H1 (cell line): ENCODE data around the gene ASS1. TPM values are rescaled to one million over a fixed set of nuclear protein-coding genes. Genes with fewer than 3 reads are reported as not detected.

Experiments
- CTCF ChIA-PET: fragments of 300-600 bp; sonication (Branson Sonifier 250); formaldehyde crosslinking; loops from one replicate; lab custom pipeline; 2021; ENCODE audit not compliant: partially characterized antibody; lab: Charles Lee
- POLR2A ChIA-PET: fragments of 300-600 bp; sonication (Branson Sonifier 250); formaldehyde crosslinking; loops from one replicate; lab custom pipeline; 2021; ENCODE audit warnings: inconsistent platforms; ENCODE audit not compliant: partially characterized antibody; lab: Charles Lee
- DNase-seq, 2 experiments: peaks; one replicate each; pipeline versions ENCODE4 v3.0.0 to v3.0.0-alpha.2; 2010 to 2022; ENCODE audit warnings: low spot score in 2 of 2, low read depth in 1 of 2, mixed read lengths in 1 of 2
- FAIRE-seq: peaks from 2 replicates; lab custom pipeline; 2011; peaks lifted over from hg19 to GRCh38; lab: Jason Lieb, UNC
- H2AFZ ChIP-seq: 2 replicates; pipeline ENCODE4 v1.8.1; 2012; ENCODE audit warnings: low read length, inconsistent platforms
- H2AK5ac ChIP-seq: 2 replicates; pipeline ENCODE4 v1.6.1; 2013; ENCODE audit warnings: low read depth, low read length
- H2BK120ac ChIP-seq: replicated peaks from 2 replicates; pipeline ENCODE3; 2013; ENCODE audit warnings: low read depth, low read length, inconsistent platforms
- H2BK12ac ChIP-seq: 2 replicates; pipeline ENCODE4 v1.6.1; 2013; ENCODE audit warnings: low read depth, low read length
- H2BK15ac ChIP-seq: 2 replicates; pipeline ENCODE4 v1.6.1; 2013; ENCODE audit warnings: low read length
- H2BK20ac ChIP-seq: 2 replicates; pipeline ENCODE4 v1.6.1; 2013; ENCODE audit warnings: low read length
- H2BK5ac ChIP-seq: 2 replicates; pipeline ENCODE4 v1.6.1; 2013; ENCODE audit warnings: low read depth, low read length
- H3K14ac ChIP-seq: 2 replicates; pipeline ENCODE4 v1.6.1; 2013; ENCODE audit warnings: inconsistent platforms; ENCODE audit not compliant: insufficient read length
- H3K18ac ChIP-seq: 2 replicates; pipeline ENCODE4 v1.6.1; 2013; ENCODE audit warnings: low read length; ENCODE audit errors: extremely low read depth
- H3K23ac ChIP-seq: 2 replicates; pipeline ENCODE4 v1.6.1; 2013; ENCODE audit warnings: inconsistent platforms; ENCODE audit not compliant: insufficient read length
- H3K23me2 ChIP-seq: 2 replicates; pipeline ENCODE4 v1.6.1; 2013; ENCODE audit warnings: low read depth, low read length
- H3K27ac ChIP-seq: 2 replicates; pipeline ENCODE4 v1.6.1; 2011; ENCODE audit warnings: low read depth, low read length, inconsistent platforms
- H3K27me3 ChIP-seq, 4 experiments: replicated peaks in 1 of 4; 1 replicate in 1 of 4; 2 replicates in 3 of 4; pipeline versions ENCODE4 v1.6.1 to v1.8.1; 2011 to 2013; ENCODE audit warnings: low read length in 3 of 4, mild to moderate bottlenecking in 3 of 4, inconsistent platforms in 2 of 4, mixed read lengths in 2 of 4, moderate library complexity in 1 of 4; ENCODE audit not compliant: control insufficient read depth in 3 of 4, insufficient read depth in 3 of 4; ENCODE audit errors: extremely low read depth in 1 of 4
- H3K36me3 ChIP-seq, 4 experiments: 2 replicates each; pipeline versions ENCODE4 v1.6.1 to v1.8.1; 2011 to 2013; ENCODE audit warnings: mild to moderate bottlenecking in 4 of 4, low read length in 3 of 4, moderate library complexity in 2 of 4, control low read depth in 1 of 4, inconsistent platforms in 1 of 4; ENCODE audit not compliant: insufficient read depth in 4 of 4, control insufficient read depth in 2 of 4
- H3K4ac ChIP-seq: replicated peaks from 2 replicates; pipeline ENCODE3; 2013; ENCODE audit warnings: low read length, low read depth, mixed read lengths, inconsistent platforms; ENCODE audit not compliant: insufficient read length
- H3K4me1 ChIP-seq, 4 experiments: replicated peaks in 1 of 4; 1 replicate in 1 of 4; 2 replicates in 3 of 4; pipeline versions ENCODE4 v1.6.1 to v1.8.1; 2011 to 2013; ENCODE audit warnings: low read length in 3 of 4, inconsistent platforms in 2 of 4, mixed read lengths in 1 of 4; ENCODE audit not compliant: insufficient read depth in 4 of 4, control insufficient read depth in 3 of 4
- H3K4me2 ChIP-seq, 2 experiments: 2 replicates each; pipeline versions ENCODE4 v1.6.1 to v1.8.1; 2011 to 2013; ENCODE audit warnings: low read depth in 2 of 2, low read length in 2 of 2, control low read depth in 1 of 2, inconsistent platforms in 1 of 2, mild to moderate bottlenecking in 1 of 2; ENCODE audit not compliant: insufficient read depth in 1 of 2
- H3K4me3 ChIP-seq, 4 experiments: fragments of 200-600, 300-600 bp in 1 of 4; sonication (generic), shearing (Covaris generic), sonication (Bioruptor Twin) in 1 of 4; 2 replicates each; pipeline versions ENCODE4 v1.5.1 to v1.8.1; 2011 to 2016; ENCODE audit warnings: low read length in 4 of 4, low read depth in 3 of 4, control low read depth in 2 of 4, inconsistent platforms in 2 of 4, mild to moderate bottlenecking in 2 of 4, mixed read lengths in 1 of 4, moderate library complexity in 1 of 4; ENCODE audit not compliant: insufficient read depth in 2 of 4; ENCODE audit errors: extremely low read depth in 1 of 4
- H3K56ac ChIP-seq: replicated peaks from 2 replicates; pipeline ENCODE3; 2013; ENCODE audit warnings: low read depth, mild to moderate bottlenecking, mixed read lengths, low read length, inconsistent platforms; ENCODE audit not compliant: insufficient read length
- H3K79me1 ChIP-seq: 2 replicates; pipeline ENCODE4 v1.6.1; 2013; ENCODE audit warnings: low read depth, low read length, control low read depth
- H3K79me2 ChIP-seq, 2 experiments: 2 replicates each; pipeline versions ENCODE4 v1.6.1 to v1.8.1; 2012 to 2013; ENCODE audit warnings: low read length in 2 of 2, mild to moderate bottlenecking in 2 of 2, inconsistent platforms in 1 of 2; ENCODE audit not compliant: insufficient read depth in 2 of 2, control insufficient read depth in 1 of 2
- H3K9ac ChIP-seq, 4 experiments: replicated peaks in 1 of 4; 1 replicate in 1 of 4; 2 replicates in 3 of 4; pipeline versions ENCODE4 v1.6.1 to v1.8.1; 2011 to 2013; ENCODE audit warnings: low read depth in 3 of 4, low read length in 3 of 4, control low read depth in 2 of 4, mild to moderate bottlenecking in 2 of 4, moderate library complexity in 2 of 4, inconsistent platforms in 1 of 4; ENCODE audit errors: extremely low read depth in 1 of 4
- H3K9me3 ChIP-seq, 2 experiments: 2 replicates each; pipeline versions ENCODE4 v1.6.1 to v1.8.1; 2012 to 2013; ENCODE audit warnings: mild to moderate bottlenecking in 2 of 2, moderate library complexity in 2 of 2, control low read depth in 1 of 2, inconsistent platforms in 1 of 2, low read depth in 1 of 2, low read length in 1 of 2, mixed read lengths in 1 of 2; ENCODE audit not compliant: insufficient read depth in 2 of 2
- H4K20me1 ChIP-seq, 2 experiments: replicated peaks in 1 of 2; 2 replicates each; pipeline versions ENCODE3 to v1.8.1; 2011 to 2013; ENCODE audit warnings: inconsistent platforms in 2 of 2, low read length in 2 of 2, mild to moderate bottlenecking in 1 of 2; ENCODE audit not compliant: insufficient read depth in 2 of 2, control insufficient read depth in 1 of 2
- H4K5ac ChIP-seq: 2 replicates; pipeline ENCODE4 v1.6.1; 2013; ENCODE audit warnings: low read length, low read depth, mixed read lengths, inconsistent platforms; ENCODE audit not compliant: insufficient read length
- H4K8ac ChIP-seq: 2 replicates; pipeline ENCODE4 v1.8.0; 2013; ENCODE audit warnings: mild to moderate bottlenecking, moderate library complexity, low read length, inconsistent platforms; ENCODE audit not compliant: insufficient read depth; ENCODE audit errors: extremely low read depth
- H4K91ac ChIP-seq: replicated peaks from 2 replicates; pipeline ENCODE3; 2013; ENCODE audit warnings: low read length, mixed read lengths, inconsistent platforms; ENCODE audit not compliant: insufficient read length
- EGR1 ChIP-seq: IDR thresholded peaks from 2 replicates; pipeline ENCODE4 v1.6.1; 2011; ENCODE audit warnings: low read depth, low read length, borderline replicate concordance
- EP300 ChIP-seq, 2 experiments: IDR thresholded peaks; 1 replicate in 1 of 2; 2 replicates in 1 of 2; pipeline ENCODE4 v1.6.1; 2011 to 2012; ENCODE audit warnings: low read depth in 2 of 2, low read length in 2 of 2, mild to moderate bottlenecking in 2 of 2, borderline replicate concordance in 1 of 2, inconsistent platforms in 1 of 2, moderate library complexity in 1 of 2
- HDAC6 ChIP-seq: IDR thresholded peaks from one replicate; pipeline ENCODE4 v1.7.1; 2012; ENCODE audit warnings: low read depth, mild to moderate bottlenecking, inconsistent platforms, low read length, moderate library complexity
- MAFK ChIP-seq: IDR thresholded peaks from 2 replicates; pipeline ENCODE4 v1.6.1; 2012; ENCODE audit warnings: low read depth, mild to moderate bottlenecking, improper control_type of control experiment, low read length
- RAD21 ChIP-seq, 2 experiments: IDR thresholded peaks in 1 of 2; conservative IDR thresholded peaks in 1 of 2; 2 replicates each; pipeline ENCODE4 v1.6.1; 2011; ENCODE audit warnings: low read depth in 2 of 2, low read length in 2 of 2, improper control_type of control experiment in 1 of 2, inconsistent platforms in 1 of 2, mild to moderate bottlenecking in 1 of 2, moderate library complexity in 1 of 2
- WGBS, 2 experiments: shearing (Covaris generic) in 1 of 2; methylation state at CpG; one replicate each; pipeline versions ENCODE4 v1.1.6 to v1.1.7; 2013 to 2015; ENCODE audit warnings: low lambda C conversion rate in 2 of 2, mixed read lengths in 2 of 2, inconsistent platforms in 1 of 2, low coverage in 1 of 2, missing lambda C conversion rate in 1 of 2; ENCODE audit not compliant: insufficient replicate concordance in 2 of 2, insufficient coverage in 1 of 2, insufficient read length in 1 of 2; ENCODE audit errors: extremely low coverage in 1 of 2, missing lambda C conversion rate in 1 of 2; 5-methylcytosine and 5-hydroxymethylcytosine counted together
- polyA plus RNA-seq, 7 experiments: library from polyadenylated mRNA; depleted of rRNA in 3 of 7; stranded (reverse) in 5 of 7; unstranded in 2 of 7; fragments of >200 nt in 5 of 7; fragments of 200-250 nt in 2 of 7; gene quantifications; 1 replicate in 5 of 7; 2 replicates in 1 of 7; 4 replicates in 1 of 7; pipeline versions ENCODE4 v1.2.1 to v1.2.3, GENCODE V29; 2011 to 2013; ENCODE audit warnings: missing spikeins in 2 of 7, mixed read lengths in 2 of 7
- total RNA-seq: library from RNA; stranded (reverse); fragmentation: NEBNext Ultra II Directional; extraction: Animal tissue kit (Norgen Biotek cat#: 25700); gene quantifications from 2 replicates; pipeline ENCODE4 v1.2.1, GENCODE V29; 2021
- TF ChIP-seq, protein P1 (sequence below): IDR thresholded peaks from 2 replicates; pipeline ENCODE4 v1.6.1; 2012; ENCODE audit warnings: inconsistent platforms

Gene ASS1
- total and polyA plus RNA-seq, 2 of the 8 experiments (the other 6 are each of a cell fraction or from before 2014, with no cell fraction given): 108 to 296 TPM

DNA sequence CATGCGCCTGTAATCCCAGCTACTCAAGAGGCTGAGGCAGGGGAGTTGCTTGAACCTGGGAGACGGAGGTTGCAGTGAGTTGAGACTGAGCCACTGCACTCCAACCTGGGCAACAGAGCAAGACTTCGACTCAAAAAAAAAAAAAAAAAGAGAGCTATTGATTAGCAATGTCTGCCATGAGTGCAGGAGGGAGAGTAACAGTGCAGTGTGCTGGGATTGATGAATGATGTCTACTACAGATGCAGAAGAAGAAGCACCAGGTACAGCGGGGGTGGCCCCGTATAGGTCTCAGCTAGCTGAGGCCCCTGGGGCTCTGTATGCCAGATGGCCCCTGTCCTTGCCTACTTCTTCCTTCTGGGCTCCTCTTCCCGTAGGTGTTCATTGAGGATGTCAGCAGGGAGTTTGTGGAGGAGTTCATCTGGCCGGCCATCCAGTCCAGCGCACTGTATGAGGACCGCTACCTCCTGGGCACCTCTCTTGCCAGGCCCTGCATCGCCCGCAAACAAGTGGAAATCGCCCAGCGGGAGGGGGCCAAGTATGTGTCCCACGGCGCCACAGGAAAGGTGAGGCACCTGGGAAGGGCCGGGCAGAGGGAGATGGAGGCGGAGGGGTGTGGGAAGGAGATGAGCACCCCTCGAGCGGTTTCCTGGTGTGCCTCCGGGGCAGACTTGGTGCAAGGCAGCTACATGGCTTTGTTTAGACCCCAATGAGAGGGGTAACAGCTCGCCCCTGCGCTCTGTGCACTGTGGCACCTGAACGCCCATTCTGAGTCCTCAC is 13.5 kb downstream of the ASS1 start:
- Histone ChIP-seq H3K18ac (no peak overlapping the region), H2BK15ac (no peak overlapping the region), H3K79me2 (no peaks in the 10 kb centered on the region), H4K91ac (no peak overlapping the region), H3K9me3 (no peaks in the 10 kb centered on the region), H2BK20ac (no peak overlapping the region), H3K23me2 (peaks cover 8% of the 10 kb centered on the region; the same call in 1 of the 2 replicates), H3K4me2 (no peak overlapping the region), H2BK5ac (no peak overlapping the region), H3K56ac (no peak overlapping the region), H3K4me3 (no peak overlapping the region), H3K36me3 (peaks cover 0 to 14% (median 0%) of the 10 kb centered on the region in 4 experiments; a peak in 4 of 8 replicates), H3K9ac (no peak overlapping the region), H2BK12ac (no peak overlapping the region), H2AFZ (no peak overlapping the region), H3K27me3 (no peaks in the 10 kb centered on the region), H2BK120ac (no peak overlapping the region), H3K4me1 (no peaks in the 10 kb centered on the region; a peak in 1 of 7 replicates), H2AK5ac (no peak overlapping the region), H3K27ac (no peak overlapping the region), H3K4ac (no peak overlapping the region), H4K20me1 (peaks cover 0 to 6% of the 10 kb centered on the region in 2 experiments), H3K14ac (no peak overlapping the region), H3K23ac (no peak overlapping the region), H4K8ac (no peak overlapping the region), H4K5ac (no peak overlapping the region), H3K79me1 (no peaks in the 10 kb centered on the region)
- TF ChIP-seq HDAC6 (no peak), EP300 (IDR thresholded peaks at IDR 0.05; ENCODE audit: borderline replicate concordance in 1 of 2, low read depth in 2 of 2, low read length in 2 of 2) (no peak), RAD21 (IDR thresholded peaks at IDR 0.05 in 1 of 2, conservative IDR thresholded peaks at IDR 0.05 in 1 of 2; ENCODE audit: low read depth in 2 of 2, low read length in 2 of 2) (no peak), MAFK (no peak), EGR1 (no peak)
- TF ChIP-seq, protein P1, sequence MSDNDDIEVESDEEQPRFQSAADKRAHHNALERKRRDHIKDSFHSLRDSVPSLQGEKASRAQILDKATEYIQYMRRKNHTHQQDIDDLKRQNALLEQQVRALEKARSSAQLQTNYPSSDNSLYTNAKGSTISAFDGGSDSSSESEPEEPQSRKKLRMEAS: no peak
- 92% methylated on average over 22 of the region's 23 CpGs; no CpG with 5 or more reads in 1 of the 2 experiments for WGBS, 2 experiments
- no peak for DNase-seq
- no peak for FAIRE-seq
- ChIA-PET POLR2A (interaction anchor here (3.5 kb wide), 1 partner anchor 10 kb away, joined by 10 read pairs; no protein-coding TSS in a partner anchor), CTCF (interaction anchor here (0.7 to 11.9 kb wide), 6 partner anchors 19 to 249 kb away, joined by 3 to 136 read pairs (median 4); partner anchors contain the start of gene EXOSC2)
